GM04504 (cell line): ENCODE results near the gene HMSD.

Experiments
- DNase-seq: peaks from one replicate; pipeline ENCODE4 v3.0.0-alpha.2; 2012; ENCODE audit warnings: low read depth

HMSD gene

DNA sequence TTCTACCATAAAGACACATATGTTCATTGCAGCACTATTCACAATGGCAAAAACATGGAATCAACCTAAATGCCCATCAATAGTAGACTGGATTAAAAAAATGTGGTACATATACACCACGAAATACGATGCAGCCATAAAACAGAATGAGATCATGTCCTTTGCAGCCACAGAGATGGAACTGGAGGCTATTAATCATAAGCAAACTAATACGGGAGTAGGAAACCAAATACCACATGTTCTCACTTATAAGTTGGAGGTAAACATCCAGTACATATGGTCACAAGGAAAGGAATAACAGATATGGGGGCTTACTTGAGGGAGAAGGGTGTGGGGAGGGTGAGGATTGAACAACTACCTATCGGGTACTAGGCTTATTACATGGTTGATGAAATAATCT is 7.7 kb downstream of the HMSD start:
- DNase-seq = peak; percentile 23

DNA sequence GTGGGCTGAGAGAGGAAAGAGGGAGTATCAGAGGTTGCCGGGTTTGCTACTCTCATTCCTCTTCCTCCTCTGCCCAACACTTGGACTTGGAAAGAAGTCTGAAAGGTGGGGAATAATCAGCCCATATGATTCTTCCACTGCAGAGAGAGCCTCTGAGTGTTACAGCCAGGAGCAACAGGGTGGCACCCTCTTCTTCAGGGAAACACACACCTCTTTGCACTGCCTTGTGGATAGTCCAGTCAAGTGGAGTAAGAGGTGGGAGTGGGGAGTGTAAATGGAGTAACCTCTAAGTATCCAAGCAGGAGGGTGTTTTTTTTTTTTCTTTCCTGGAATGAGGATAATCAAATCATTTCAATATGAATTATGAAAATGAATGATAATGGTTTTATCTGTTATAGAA is 11.8 kb downstream of the HMSD start:
- no peak for DNase-seq

DNA sequence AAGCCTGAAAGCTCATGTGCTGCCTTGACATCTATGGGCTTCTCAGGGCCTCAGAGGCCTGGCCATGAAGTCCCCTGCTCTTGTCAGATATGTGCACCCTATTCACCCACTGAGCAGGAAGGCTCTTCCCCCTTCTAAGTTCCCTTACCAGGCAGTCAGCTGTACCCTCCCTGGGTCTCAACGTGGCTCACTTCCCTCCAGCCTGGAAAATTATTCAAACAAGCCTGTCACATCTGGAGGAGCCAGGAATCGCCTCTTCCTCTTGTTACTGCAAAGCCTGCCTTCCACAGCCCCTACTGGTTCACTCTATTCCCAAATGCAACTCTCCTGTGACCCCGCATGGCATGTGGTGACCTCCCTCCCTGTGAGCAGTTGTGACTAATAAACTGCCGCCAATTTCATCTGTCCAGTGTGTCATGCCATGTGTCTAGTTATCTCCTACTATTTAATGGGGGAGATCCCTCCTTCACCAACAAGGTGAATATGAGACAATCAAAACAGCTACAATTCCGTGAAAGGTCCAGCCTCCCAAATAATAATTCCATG is 12.4 kb downstream of the HMSD start:
- DNase-seq = no peak

DNA sequence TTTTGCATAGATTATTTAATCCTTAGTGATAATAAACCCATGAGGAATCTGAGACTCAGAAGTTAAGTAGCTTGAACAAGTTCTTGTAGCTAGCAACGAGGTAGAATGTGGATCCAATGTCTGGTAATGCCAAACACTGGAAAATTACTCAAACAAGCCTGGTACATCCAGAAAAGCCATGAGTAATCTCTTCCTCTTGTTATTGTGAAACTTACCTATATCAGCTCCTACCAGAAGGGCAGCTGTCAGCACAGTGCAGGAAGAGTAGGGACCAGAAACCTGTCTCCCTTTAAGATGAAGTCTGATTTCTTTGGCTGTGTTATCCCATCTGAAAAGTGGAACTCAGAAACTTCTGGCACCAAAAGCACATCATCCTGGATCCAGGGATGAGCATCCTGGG is 13.0 kb downstream of the HMSD start:
- no peak for DNase-seq

DNA sequence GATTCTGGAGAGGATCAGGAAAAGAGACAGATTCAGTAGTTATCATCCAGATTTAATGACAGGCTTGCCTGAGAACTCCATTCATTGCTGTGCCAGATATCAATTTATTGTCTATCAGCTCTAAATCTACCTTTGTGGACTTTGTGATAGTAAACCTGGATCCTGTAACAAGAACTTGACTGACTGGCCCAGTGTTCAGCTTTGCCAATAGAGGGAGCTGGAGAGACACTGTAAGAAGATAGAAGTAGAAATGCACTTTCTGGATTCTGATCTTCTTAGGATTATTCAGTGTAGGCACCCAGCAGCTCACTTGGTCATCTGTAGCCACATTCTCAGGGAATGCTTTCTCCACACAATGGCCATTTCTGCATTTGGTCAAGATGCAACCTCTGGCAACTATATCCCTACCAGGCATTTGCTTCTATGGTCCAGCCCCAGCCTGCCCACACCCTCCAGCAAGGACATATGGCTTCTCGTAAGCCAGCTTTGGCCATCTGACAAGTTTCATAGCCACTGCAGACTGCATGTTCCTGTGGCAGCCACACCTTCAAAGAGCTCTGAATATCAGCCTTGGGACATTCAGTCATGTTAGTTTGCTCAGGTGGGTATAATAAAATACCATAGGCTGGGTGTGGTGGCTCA is 14.6 kb downstream of the HMSD start:
- peak; percentile 43 for DNase-seq

DNA sequence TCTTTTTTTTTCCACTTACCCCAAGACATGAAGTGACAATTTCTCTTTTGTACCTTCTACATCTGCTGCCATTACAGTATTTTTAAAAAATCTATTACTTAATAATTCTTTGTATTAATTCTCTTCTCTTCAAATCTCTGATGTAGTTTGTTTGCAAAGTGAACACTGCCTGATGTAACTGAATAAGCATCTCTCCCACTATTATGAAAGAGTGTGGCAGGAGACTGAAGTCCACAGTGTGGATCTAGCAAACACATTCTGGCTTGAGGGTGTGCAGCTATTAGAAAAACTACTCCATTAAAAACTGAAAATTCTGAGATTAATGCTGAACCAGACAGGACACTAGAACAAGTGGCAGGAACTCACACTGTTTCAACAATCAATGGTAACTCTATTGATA is 15.8 kb downstream of the HMSD start:
- DNase-seq = no peak

DNA sequence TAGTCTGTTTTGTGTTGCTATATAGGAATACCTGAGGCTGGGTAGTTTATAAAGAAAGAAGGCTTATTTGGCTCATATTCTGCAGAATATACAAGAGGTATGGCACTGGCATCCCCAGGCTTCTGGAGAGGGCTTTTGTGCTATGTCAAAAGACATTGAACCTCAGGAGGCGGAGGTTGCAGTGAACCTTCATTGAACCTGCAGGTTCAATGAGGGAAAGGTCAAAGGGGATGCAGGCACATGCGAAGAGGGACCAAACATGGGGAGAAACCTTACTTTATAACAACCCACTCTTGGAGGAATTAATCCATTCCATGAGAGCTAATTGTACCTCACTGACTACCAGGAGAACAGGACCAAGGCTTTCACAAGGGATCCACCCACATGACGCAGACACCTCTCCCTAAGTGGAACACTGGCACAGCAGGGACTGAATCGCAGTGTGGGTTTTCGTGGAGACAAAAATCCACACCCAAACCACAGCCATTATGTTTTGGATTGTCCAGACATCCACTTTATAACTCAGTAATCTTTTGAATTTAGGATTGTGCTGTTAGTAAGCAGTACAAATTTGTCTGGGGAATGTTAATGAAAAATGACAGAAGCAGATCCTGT is 16.7 kb downstream of the HMSD start:
- no peak for DNase-seq

DNA sequence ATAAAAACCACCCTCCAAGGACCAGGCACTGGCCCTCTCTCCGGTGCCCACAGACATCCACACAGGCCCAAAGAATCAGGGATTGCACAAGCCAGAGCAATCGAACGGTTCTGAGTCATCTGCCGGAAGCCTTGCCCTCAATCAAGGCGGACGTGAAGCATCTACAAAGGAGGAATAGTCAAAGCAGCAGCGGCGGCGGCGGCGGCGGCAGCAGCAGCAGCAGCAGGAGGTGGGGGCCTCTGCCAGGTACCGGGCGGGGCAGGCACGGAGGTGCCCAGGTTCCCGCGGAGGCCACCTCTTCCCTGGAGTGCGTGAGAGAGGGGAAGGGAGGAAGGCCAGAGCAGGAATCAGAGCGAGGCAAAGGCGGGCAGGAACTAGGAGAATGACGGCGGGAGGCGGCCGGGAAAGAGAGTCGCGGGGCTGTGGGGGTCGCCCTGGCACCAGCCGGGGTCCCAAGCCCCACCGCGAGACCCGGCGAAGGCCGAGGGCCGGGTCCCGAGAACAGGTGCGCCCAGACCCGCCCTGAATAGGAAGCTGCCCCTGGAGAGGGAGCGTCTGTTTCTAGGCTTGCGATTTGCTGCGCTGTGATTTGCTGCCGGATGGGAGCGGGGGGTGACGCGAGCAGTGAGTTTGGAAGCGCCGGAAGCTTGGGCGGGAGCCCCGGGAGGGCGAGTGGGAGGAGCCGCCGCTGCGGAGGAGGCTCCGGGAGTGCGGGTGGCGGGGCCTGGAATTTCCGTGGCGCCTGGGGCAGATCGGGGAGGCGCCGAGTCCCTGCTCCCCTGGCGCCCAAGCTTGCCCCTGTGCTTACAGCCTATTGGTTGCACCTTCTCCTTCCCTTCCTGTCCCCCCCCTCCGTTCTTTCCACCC is 21.1 kb downstream of the HMSD start, which contains the start of gene SERPINB8:
Gene SERPINB8 (plus strand): TSS at position 140 of the 867 bp plus-strand sequence. CDS start 8,228 bp downstream, outside the sequence.
- DNase-seq = peak; percentile 89

DNA sequence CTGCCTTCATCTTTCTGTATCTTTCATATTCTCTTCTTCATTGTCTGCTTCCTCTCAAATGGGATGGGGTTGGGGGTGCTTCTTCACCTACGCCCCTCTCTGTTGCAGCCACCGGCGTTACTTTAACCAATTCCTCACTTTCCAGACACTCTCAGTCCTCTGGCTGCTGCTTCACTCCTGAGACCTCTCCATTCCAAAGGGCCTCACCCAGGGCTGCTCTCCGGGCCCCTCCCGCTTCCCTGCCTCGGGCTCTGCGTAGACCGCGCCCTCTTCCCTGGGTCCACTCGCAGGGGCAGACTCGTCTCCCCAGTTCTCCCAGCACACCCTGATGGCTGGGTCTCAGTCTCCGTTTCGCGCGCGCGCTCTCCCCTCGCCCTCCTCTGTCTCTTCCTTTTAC is 21.7 kb downstream of the HMSD start:
- no peak for DNase-seq

DNA sequence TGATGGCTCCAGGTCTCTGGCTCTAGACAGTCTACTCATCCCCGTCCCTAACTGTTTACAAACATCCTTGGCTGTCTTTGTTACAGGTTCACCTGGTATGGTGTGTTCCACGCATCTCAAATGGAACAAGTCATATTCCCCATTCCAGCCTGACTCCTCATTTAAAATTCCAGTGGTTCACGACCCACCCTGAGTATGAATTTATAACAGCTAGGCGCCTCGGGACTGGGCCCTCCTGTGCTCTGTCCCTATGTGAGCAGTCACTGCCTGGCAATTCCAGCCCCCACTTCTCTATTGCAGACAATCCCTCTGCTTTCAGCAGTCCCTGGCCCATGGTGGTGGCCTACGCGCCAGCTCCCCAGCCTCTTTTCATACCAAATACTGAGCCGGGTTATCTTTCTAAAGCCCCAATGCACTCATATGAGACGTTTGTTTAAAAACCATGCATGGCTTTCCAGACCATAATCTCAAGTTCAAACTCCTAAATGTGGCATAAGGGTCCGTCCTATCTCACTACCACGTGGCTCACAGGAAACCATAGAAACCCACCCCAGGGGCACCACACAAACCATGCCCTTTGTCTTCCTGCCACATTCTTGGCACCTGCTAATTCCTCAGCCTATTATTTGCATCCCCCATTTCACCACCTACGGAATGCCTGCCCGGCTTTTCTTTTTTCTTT is 22.4 kb downstream of the HMSD start:
- no peak for DNase-seq

DNA sequence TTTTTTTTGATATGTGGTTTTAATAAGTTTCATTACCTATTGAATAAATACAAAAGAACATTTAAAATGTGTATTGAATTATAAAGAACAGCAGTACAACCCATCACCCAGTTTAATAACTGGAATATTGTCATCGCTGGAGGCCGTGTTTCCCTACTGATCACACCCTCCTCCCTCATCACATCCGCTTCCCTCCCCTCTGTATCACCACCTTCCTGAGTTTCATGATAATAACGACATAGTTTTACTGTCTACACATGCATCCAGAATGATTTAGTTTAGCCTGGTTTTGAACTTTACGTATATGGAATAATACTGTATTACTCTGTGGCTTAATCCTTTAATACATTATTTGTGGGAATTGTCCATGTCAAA is 22.9 kb downstream of the HMSD start:
- DNase-seq = no peak

DNA sequence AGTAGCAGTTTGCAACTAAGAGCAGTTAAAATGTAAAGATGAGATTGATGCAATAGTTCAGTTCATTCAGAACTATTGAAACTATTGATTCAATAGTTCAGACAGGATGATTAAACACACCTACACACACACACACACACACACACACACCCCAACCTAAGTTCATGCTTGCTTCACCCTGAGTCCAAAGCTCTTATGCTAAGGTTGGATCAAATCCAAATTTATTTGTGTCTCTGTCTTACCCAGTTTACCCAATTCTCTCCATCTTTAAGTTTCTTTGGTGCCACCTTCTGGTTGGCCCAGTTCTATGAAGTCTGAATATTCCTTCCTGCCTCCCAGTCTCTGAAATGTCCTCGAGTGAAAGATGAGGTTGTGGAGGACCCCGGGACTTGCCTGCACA is 25.9 kb downstream of the HMSD start:
- DNase-seq = no peak

DNA sequence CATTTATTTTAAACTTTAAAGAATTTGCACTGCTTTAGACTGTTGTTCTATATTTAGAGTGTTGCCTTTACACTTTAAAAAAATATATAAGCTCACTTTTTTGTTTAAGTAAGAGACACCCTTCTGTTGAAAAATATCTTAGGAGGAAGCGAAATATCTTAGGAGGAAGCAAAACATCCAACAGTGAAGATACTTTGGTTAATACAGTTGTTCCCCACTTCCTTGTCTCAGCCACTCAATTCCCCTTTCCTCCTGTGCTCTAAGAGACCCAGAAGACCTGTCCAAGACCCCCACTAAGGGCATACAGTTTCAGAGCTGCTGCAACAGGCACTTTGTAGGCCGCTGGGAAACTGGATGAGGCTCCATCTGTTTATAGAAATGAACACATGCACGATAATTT is 26.5 kb downstream of the HMSD start:
- DNase-seq = no peak

DNA sequence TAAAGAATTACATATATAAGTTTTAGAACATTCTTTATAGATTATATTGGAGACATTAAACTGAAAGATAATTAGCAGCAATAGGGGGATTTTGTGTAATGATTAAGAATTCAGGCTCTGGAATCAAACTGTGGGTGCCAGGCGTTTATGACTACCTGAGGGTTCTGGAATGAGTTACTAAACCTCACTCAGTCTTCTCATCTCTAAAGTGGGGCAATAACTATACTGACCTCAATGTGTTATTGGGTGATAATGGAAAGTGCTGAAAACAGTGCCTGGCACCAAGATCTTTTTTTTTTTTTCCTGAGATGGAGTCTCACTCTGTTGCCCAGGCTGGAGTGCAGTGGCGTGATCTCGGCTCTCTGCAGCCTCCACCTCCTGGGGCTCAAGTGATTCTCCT is 27.9 kb downstream of the HMSD start:
- DNase-seq = no peak

DNA sequence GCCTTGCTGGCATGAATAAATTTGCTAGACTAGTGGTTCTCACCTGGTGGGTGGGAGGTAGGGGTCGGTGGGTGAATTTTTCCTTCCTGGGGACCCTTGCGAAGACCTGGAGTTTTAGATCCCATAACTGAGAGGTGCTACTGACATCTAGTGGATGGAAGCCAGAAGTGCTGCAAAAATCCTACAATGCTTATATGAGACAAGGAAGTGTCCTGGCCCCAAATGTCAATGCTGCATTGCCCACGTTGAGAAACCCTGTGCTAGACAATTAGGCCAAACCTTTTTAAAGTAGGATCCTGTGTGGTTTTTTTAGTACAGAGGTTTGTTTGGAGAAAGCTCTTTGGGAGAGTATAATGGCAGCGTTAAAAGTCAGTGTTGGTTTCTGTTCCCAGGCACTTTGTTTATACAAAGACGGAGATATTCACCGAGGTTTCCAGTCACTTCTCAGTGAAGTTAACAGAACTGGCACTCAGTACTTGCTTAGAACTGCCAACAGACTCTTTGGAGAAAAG is 30.4 kb downstream of the HMSD start:
- DNase-seq = peak; percentile 31

DNA sequence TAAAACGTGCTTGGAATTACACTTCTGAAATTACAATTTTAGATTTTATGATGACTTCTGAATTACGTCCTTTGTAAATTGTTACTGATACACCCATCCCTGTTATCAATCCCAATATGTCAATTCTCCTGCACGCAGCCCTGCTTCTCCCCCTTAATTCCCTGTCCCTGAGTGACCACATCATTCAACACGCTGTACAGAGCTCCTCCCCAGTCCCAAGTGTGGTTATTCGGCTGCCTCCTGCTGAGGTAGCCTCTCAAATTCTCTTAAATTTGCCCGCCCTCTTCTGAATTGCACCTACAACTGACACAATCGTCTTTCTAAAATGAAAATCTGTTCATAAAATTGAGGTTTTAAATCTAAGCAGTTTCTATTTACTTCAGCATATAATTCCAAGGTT is 30.9 kb downstream of the HMSD start:
- DNase-seq = no peak

DNA sequence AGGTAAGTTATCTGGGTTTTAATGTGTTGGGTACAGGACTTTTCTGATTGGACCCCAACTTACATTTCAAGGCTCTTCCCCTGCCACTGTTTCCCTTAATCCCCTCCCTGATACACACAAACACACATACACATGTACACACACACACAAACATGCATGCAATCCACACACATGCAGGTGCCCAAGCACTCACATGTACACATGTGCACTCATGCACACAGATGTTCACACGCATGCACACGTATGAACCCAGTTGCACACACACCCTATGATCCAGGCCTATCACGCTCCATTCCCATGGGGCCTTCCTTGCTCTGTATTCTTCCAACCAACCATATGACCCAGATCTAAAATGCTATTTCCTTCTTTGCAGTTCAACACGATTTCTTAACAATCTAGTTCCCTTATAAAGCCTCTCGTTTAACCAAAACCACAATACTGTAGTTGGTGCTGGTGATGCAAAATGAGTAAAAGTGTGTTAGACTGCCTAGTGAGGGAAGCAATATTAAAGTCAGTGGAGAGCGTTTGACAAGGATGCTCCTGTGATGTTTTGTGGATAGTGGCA is 31.9 kb downstream of the HMSD start:
- no peak for DNase-seq

DNA sequence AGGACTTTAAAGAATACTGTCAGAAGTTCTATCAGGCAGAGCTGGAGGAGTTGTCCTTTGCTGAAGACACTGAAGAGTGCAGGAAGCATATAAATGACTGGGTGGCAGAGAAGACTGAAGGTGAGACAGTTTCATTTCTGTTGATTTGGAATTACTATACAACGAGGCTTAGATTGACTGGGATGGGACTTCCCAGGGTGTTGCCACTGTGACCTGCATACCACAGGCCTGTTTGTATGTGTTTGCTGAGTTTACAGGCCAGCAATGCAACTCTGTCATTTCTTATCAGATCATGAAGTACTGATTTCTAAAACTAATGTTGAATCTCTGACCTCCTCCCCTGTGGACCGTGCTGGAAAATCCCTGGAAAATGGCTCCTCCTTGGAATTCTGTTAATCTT is 32.6 kb downstream of the HMSD start:
- no peak for DNase-seq

DNA sequence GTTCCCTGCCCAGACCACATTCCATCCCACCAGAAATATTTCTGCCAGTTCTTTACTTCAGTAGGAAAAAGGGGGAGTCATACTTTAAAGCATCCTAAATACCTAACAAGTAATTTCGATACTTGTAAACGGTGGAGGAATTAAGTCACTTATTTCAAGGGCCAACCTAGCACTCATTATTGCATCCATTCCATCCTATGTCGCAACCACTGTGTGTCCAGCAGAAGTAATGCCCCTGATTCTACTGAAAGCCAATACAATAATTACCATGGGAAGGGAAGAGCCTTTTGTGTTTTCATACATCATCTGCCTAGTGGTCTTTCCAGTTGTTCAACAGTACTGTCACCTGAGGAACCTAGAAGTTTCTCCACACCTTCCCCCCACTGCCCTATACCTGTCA is 33.3 kb downstream of the HMSD start:
- DNase-seq = no peak

DNA sequence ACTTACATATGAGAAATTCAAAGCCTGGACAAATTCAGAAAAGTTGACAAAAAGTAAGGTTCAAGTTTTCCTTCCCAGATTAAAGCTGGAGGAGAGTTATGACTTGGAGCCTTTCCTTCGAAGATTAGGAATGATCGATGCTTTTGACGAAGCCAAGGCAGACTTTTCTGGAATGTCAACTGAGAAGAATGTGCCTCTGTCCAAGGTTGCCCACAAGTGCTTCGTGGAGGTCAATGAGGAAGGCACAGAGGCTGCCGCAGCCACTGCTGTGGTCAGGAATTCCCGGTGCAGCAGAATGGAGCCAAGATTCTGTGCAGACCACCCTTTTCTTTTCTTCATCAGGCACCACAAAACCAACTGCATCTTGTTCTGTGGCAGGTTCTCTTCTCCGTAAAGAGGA is 37.8 kb downstream of the HMSD start:
- no peak for DNase-seq

DNA sequence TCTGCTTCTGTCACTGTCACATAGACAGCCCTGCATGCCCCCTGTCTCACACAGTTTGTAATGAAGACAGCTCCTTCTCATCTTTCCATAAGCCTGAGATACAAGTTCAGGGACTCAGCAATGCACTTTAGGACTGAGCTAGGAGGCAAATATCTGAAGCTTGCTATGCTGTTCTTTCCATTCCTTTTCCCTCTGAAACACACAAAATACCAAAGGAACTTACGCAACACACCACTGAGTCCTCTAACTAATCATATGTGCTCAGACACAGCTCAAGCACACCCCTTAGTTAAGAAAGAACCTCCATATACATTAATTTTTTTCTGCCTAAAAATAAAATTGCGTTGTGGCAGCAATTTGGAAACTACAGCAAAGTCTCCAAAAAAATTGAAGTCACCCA is 38.6 kb downstream of the HMSD start:
- no peak for DNase-seq

DNA sequence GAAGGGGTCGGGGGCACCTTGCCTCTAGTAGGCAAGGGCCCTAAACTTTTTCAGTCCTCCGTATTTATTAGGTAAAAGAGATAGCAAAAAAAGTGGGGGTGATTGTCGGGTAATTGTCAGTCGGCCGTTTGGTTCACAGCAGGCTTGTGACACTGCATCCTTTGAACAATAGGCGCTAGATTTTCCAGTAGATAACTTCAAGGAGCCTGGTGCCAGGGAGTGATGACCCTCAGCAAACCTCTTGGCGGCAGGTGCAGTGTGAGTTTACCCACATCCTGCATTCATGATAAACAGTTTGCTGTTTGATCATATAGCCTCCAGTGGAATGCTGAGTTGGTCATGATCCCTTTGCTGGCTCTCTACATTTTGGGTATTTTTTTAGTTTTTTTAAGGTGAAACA is 43.6 kb downstream of the HMSD start:
- DNase-seq = no peak
